Uterus (tissue), 2 donors: ENCODE data around the gene SHC2.

Experiments
- POLR2A ChIP-seq, 2 donors: fragments of 450-650 bp; IDR thresholded peaks; one replicate each; pipeline ENCODE4 v1.6.1; 2016; ENCODE audit warnings: antibody characterized with exemption in 2 of 2, mild to moderate bottlenecking in 1 of 2, moderate library complexity in 1 of 2
- TF ChIP-seq, protein P1 (sequence below), 4 experiments: fragments of 200-600 bp in 2 of 4; fragments of 450-650 bp in 2 of 4; sonication (generic) in 2 of 4; IDR thresholded peaks; one replicate each; pipeline ENCODE4 v1.5.1; 2016 to 2019; ENCODE audit warnings: antibody characterized with exemption in 4 of 4, mild to moderate bottlenecking in 2 of 4, moderate library complexity in 1 of 4

GRCh38 chr19:405121-405965 lies 55.5 kb downstream of the SHC2 start:
- TF ChIP-seq, protein P1, sequence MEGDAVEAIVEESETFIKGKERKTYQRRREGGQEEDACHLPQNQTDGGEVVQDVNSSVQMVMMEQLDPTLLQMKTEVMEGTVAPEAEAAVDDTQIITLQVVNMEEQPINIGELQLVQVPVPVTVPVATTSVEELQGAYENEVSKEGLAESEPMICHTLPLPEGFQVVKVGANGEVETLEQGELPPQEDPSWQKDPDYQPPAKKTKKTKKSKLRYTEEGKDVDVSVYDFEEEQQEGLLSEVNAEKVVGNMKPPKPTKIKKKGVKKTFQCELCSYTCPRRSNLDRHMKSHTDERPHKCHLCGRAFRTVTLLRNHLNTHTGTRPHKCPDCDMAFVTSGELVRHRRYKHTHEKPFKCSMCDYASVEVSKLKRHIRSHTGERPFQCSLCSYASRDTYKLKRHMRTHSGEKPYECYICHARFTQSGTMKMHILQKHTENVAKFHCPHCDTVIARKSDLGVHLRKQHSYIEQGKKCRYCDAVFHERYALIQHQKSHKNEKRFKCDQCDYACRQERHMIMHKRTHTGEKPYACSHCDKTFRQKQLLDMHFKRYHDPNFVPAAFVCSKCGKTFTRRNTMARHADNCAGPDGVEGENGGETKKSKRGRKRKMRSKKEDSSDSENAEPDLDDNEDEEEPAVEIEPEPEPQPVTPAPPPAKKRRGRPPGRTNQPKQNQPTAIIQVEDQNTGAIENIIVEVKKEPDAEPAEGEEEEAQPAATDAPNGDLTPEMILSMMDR (IDR thresholded peaks at IDR 0.05): no peak
- no peak for TF ChIP-seq POLR2A (IDR thresholded peaks at IDR 0.05)
